HG02973 (cell line): ENCODE measurements around the gene RAB40C.

Source experiments
- ATAC-seq: cut with Tn5 transposase; IDR thresholded peaks from one replicate; pipeline ENCODE4 v1.9.1; 2021; ENCODE audit warnings: moderate library complexity; ENCODE audit not compliant: unreplicated experiment

RAB40C gene

GRCh38 chr16:589658-590187, at the start of gene RAB40C:
Gene RAB40C (plus strand): TSS chr16:590066. CDS start chr16:590292, 226 bp downstream.
- peak; percentile 71 for ATAC-seq

- no peak for ATAC-seq
Measured at GRCh38 chr16:540645-541340, 49.1 kb upstream of the RAB40C start.

GRCh38 chr16:543301-544164, 46.3 kb upstream of the RAB40C start:
- no peak for ATAC-seq

GRCh38 chr16:544517-544916, 45.3 kb upstream of the RAB40C start:
- ATAC-seq = no peak

GRCh38 chr16:546909-547770, 42.7 kb upstream of the RAB40C start:
- no peak for ATAC-seq

- no peak for ATAC-seq
Measured at GRCh38 chr16:548586-548985, 41.3 kb upstream of the RAB40C start.

- no peak for ATAC-seq
Measured at GRCh38 chr16:549544-550263, 40.2 kb upstream of the RAB40C start.

GRCh38 chr16:551210-551609, 38.7 kb upstream of the RAB40C start:
- ATAC-seq = no peak

GRCh38 chr16:552171-552570, 37.7 kb upstream of the RAB40C start:
- no peak for ATAC-seq

GRCh38 chr16:553601-554296, 36.1 kb upstream of the RAB40C start:
- ATAC-seq = no peak

GRCh38 chr16:554297-554621, 35.6 kb upstream of the RAB40C start:
- ATAC-seq = no peak

GRCh38 chr16:554640-555365, 35.1 kb upstream of the RAB40C start:
- ATAC-seq = no peak

- ATAC-seq = no peak
Measured at GRCh38 chr16:555528-556473, 34.1 kb upstream of the RAB40C start.

GRCh38 chr16:556474-557173, 33.2 kb upstream of the RAB40C start:
- no peak for ATAC-seq

- no peak for ATAC-seq
Measured at GRCh38 chr16:557463-558297, 32.2 kb upstream of the RAB40C start.

GRCh38 chr16:558298-559020, 31.4 kb upstream of the RAB40C start:
- no peak for ATAC-seq
